Measurements from ENCODE around the gene CASP12.
"Not testable (repeated sequence)": the region's sequence is repeated elsewhere in the genome, so short reads cannot be mapped to it uniquely, and the experiment has no call there.

The CASP12 gene

DNA sequence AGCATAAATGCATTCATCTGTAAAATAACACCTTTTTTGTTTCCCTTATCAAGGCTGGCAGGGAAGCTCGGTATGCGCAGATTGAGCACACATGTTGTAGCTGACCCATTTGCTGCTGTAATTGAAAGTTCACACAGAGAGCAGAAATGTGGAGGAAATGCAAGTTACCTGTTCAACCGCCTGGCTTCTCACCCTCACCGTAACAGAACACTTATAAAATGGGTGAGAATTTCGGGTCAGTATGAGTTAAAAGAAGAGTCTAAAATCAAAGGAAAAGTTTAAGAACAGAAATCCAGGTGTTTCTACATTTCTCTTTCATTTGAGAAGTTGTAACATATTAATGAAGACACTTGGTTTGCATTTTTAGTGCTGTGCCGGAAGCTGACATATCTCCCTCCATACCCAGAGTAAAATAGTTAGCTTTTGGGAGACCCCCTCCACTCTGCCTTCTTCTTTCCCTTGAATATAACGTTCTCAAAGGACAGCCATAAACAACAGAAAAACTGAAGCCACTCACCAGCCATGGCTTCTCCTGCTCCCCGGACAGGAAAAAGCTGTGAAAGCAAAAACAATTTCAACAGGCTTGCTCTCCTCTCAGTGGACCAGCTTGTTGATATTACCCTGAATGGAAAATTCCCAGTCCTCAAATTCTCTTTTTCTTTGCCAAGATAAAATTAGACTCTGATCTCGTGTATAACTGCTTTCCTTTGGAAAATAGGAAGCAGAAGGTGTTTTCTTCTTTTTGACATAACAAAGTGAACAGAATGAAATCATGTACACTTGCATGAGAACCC, at the start of gene CASP12:
TSS of gene CASP12 (minus strand) at position 570 of the 794 bp plus-strand sequence.
- DNase-seq (ENCODE audit: low read depth in 2 of 2), result no peak

GRCh38 chr11:104946907-104947306, 48.6 kb upstream of the CASP12 start:
- DNase-seq (ENCODE audit: low read depth in 2 of 2), result no peak

GRCh38 chr11:104944076-104944475, 45.8 kb upstream of the CASP12 start:
- no peak for DNase-seq (ENCODE audit: low read depth in 2 of 2)

DNA sequence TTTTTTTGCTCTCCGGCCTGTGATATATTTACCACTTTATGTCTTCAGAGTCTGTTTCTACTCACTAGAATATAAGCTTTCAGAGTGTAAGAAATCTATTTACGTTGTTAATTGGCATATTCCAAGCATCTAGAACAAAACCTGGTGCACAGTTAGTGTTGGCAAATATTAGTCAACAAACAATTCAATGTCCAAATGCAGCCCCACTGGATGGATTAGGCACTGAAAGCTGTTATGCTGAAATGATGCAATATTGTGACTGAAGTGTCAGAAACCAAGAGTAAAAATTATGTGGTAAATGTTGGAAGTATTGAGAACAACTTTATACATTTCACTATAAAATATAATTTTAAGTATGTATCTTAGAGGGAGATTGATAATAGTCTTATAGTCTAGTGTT, 45.3 kb upstream of the CASP12 start:
- DNase-seq (ENCODE audit: low read depth in 2 of 2), result no peak

GRCh38 chr11:104934594-104934993, 36.3 kb upstream of the CASP12 start:
- DNase-seq (ENCODE audit: low read depth in 2 of 2), result no peak

GRCh38 chr11:104934073-104934472, 35.8 kb upstream of the CASP12 start:
- DNase-seq (ENCODE audit: low read depth in 2 of 2), result not testable (repeated sequence)

DNA sequence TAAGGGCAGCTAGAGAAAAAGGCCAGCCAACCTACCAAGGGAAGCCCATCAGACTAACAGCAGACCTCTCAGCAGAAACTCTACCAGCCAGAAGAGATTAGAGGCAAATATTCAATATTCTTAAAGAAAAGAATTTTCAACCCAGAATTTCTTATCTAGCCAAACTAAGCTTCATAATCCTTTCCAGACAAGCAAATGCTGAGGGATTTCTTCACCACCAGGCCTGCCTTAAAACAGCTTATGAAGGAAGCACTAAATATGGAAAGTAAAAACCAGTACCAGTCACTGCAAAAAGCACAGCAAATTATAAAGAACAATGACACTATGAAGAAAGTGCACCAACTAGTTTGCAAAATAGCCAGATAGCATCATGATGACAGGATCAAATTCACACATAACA, 30.6 kb upstream of the CASP12 start:
- no peak for DNase-seq (ENCODE audit: low read depth in 2 of 2)

- no peak for DNase-seq (ENCODE audit: low read depth in 2 of 2)
Observed at GRCh38 chr11:104926771-104927611, 28.7 kb upstream of the CASP12 start.

GRCh38 chr11:104925850-104926249, 27.6 kb upstream of the CASP12 start:
- DNase-seq (ENCODE audit: low read depth in 2 of 2), result no peak

GRCh38 chr11:104918113-104918824, 20.0 kb upstream of the CASP12 start:
- DNase-seq (ENCODE audit: low read depth in 2 of 2), result no peak

GRCh38 chr11:104917271-104918112, 19.2 kb upstream of the CASP12 start:
- no peak for DNase-seq (ENCODE audit: low read depth in 2 of 2)

DNA sequence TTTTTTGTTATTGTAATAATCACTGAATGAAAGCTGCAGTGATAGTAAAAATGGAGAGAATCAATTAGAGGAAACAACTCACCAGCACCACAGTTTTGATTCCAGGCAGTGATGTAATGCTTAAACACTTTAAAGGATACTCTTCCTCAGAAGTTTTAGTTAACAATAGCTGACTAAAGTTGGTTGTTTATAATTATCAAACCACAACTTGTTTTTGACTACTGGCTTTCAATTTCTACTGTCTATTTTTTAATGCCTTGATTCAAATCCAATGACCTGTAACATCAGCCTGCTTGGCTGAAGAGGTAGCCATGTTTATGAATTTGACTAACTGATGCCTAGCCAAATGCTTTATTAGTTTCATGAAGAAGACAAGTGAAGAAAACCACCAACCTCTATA, 18.2 kb upstream of the CASP12 start:
- DNase-seq (ENCODE audit: low read depth in 2 of 2), result no peak

DNA sequence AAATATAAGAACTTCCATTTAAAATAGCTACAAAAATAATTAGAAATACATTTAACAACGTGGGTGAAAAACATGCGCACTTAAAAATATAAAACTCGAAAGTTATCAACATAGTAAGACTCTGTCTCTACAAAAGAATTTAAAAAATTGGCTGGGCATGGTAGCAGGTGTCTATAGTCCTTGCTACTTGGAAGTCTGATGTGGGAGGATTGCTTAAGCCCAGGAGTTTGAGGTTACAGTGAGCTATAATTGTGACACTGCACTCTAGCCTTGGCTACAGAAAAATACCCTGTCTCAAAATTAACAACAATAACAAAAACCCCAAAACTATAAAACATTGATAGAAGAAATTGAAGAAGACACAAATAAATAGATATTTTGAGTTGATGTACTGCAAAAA, 13.8 kb upstream of the CASP12 start:
- DNase-seq (ENCODE audit: low read depth in 2 of 2), result no peak

- no peak for DNase-seq (ENCODE audit: low read depth in 2 of 2)
Observed at GRCh38 chr11:104908186-104908531, 9.9 kb upstream of the CASP12 start.

- no peak for DNase-seq (ENCODE audit: low read depth in 2 of 2)
Observed at GRCh38 chr11:104907521-104908185, 9.4 kb upstream of the CASP12 start.

GRCh38 chr11:104905271-104905670, 7.0 kb upstream of the CASP12 start:
- no peak for DNase-seq (ENCODE audit: low read depth in 2 of 2)

DNA sequence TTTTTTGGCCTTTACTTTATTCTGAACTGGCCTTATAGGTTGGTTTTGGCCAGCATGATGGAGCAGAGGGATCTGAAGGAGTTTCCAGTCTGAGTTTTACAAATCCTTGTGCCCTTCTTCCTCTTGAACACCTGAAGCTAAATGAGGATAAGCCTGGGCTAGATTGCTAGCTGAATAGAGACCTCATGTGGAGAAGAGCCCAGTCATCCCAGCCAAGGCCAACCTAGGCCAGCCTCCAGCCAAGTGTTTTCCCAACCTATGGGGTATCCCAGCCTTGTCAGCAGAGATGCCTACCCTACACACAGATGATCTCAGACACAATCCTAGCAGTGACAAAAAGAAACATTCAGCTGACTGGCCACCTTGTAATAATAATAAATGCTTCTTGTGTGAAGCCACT, 966 bp upstream of the CASP12 start:
- DNase-seq (ENCODE audit: low read depth in 2 of 2), result no peak

- no peak for DNase-seq (ENCODE audit: low read depth in 2 of 2)
Observed at GRCh38 chr11:104898685-104899013, 389 bp upstream of the CASP12 start.

- no peak for DNase-seq (ENCODE audit: low read depth in 2 of 2)
Observed at GRCh38 chr11:104895634-104896033, 2.6 kb downstream of the CASP12 start.

DNA sequence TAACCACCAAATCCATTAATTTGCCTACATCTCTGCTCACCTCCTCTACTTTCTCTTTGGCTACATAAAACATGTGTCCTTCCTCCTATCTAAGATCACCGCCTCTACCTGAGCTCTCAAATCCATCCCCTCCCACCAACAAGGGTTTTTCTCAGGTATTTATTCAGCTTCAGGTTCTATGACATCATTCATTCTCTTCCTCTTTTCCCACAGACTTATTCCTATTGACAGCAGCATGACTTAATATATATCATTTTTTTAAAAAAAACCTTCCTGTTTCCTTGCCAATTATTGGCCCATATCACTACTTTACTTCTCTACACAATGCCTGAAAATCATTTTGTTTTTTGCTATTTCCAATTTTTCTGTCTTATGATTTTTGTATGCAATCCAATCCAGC, 4.4 kb downstream of the CASP12 start:
- DNase-seq (ENCODE audit: low read depth in 2 of 2), result no peak
